ENCODE results near the gene ZNRD2. TPM values are rescaled to one million over a fixed set of nuclear protein-coding genes. Genes with fewer than 3 reads are reported as not detected.

The ZNRD2 gene
- total and polyA plus RNA-seq, 10 of the 15 experiments (the other 5 are each of a cell fraction or from before 2014, with no cell fraction given): 7.9 to 111 (median 55.4) TPM

- TF ChIP-seq ZNF687 (IDR thresholded peaks at IDR 0.05) (no peak; the same call in 1 of the 2 replicates), ZNF274 (IDR thresholded peaks at IDR 0.05; ENCODE audit: insufficient read depth, insufficient read length) (no peak), NKRF (conservative IDR thresholded peaks at IDR 0.05) (peak; percentile 79), SMAD1 (IDR thresholded peaks at IDR 0.05; ENCODE audit: low read depth, partially characterized antibody) (no peak), BCLAF1 (IDR thresholded peaks at IDR 0.05) (no peak), E2F8 (IDR thresholded peaks at IDR 0.05; ENCODE audit: low read depth, partially characterized antibody) (peak; percentile 57), CUX1 (IDR thresholded peaks at IDR 0.05; ENCODE audit: insufficient replicate concordance, low read depth, low read length) (no peak), KLF5 (IDR thresholded peaks at IDR 0.05; ENCODE audit: partially characterized antibody) (peak; percentile 16), POLR2A (IDR thresholded peaks at IDR 0.05; ENCODE audit: low read depth, low read length) (peak; percentile 71)
These were observed 18.1 kb downstream of the ZNRD2 start (continued) for GRCh38 chr11:65588199-65589054.
